Neuron (in vitro differentiated cells): ENCODE measurements around the gene GPHA2.
"Not testable (repeated sequence)": the region's sequence is repeated elsewhere in the genome, so short reads cannot be mapped to it uniquely, and the experiment has no call there.

Experiments used
- H2AFZ ChIP-seq: one replicate; pipeline ENCODE4 v1.6.1; 2013; ENCODE audit warnings: low read depth, mild to moderate bottlenecking, inconsistent platforms, low read length, moderate library complexity
- H3K27me3 ChIP-seq: one replicate; pipeline ENCODE4 v1.6.1; 2013; ENCODE audit warnings: low read length; ENCODE audit not compliant: insufficient read depth
- H3K36me3 ChIP-seq: one replicate; pipeline ENCODE4 v1.6.1; 2013; ENCODE audit warnings: low read length; ENCODE audit not compliant: insufficient read depth
- H3K4me1 ChIP-seq: one replicate; pipeline ENCODE4 v1.6.1; 2013; ENCODE audit warnings: low read length; ENCODE audit not compliant: insufficient read depth
- H3K4me3 ChIP-seq: 2 replicates; pipeline ENCODE4 v1.5.1; 2013; ENCODE audit warnings: mild to moderate bottlenecking, low read length, moderate library complexity
- H3K9me3 ChIP-seq: one replicate; pipeline ENCODE4 v1.6.1; 2013; ENCODE audit warnings: low read length

GPHA2 gene

GRCh38 chr11:64935359-64936081, at the start of gene GPHA2:
Gene GPHA2, minus strand, starts transcription at chr11:64935893. Its CDS starts 433 bp downstream, at chr11:64935460.
- no peak within 1 kb of the TSS for H2AFZ ChIP-seq
- no peaks in the 10 kb centered on the region for H3K9me3 ChIP-seq
- H3K4me1 ChIP-seq: peaks cover 9% of the 10 kb centered on the region
- peaks cover 34% of the 10 kb centered on the region for H3K27me3 ChIP-seq
- H3K36me3 ChIP-seq: peaks cover 3% of the 10 kb centered on the region
- H3K4me3 ChIP-seq: no peak within 1 kb of the TSS

- not testable (repeated sequence) for H3K27me3 ChIP-seq, H3K36me3 ChIP-seq, H3K9me3 ChIP-seq
These were observed 47.6 kb upstream of the GPHA2 start for GRCh38 chr11:64983339-64983738.

DNA sequence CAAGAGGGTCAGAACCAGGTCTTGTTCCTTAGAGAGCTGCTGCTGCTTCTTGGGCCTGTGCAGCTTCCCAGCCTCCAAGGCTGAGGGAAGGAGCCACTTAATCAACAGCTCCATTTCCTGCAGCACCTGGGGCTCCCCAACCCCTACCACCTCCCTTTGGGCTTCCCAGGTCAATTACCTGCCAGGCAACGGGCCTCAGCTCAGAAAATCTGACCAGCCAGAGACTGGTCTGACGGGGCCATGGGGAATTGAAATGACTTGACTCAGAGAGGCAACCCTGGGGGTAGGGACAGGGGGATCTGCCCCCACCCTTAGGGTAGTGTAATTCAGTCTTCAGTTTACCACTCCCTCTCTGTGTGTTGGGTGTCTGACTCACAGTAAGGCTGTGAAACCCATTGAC, 41.0 kb upstream of the GPHA2 start:
- H3K27me3 ChIP-seq: peaks cover 9% of the 10 kb centered on the region
- H3K4me3 ChIP-seq: no peak overlapping the region
- H3K4me1 ChIP-seq: no peaks in the 10 kb centered on the region
- H3K36me3 ChIP-seq: no peaks in the 10 kb centered on the region
- peaks cover 5% of the 10 kb centered on the region for H3K9me3 ChIP-seq
- H2AFZ ChIP-seq: no peak overlapping the region

More at GRCh38 chr11:64983339-64983738, 47.6 kb upstream of the GPHA2 start:
- not testable (repeated sequence) for H3K4me1 ChIP-seq, H2AFZ ChIP-seq, H3K4me3 ChIP-seq

- Histone ChIP-seq H3K36me3 (no peaks in the 10 kb centered on the region), H3K27me3 (peaks cover 4% of the 10 kb centered on the region), H3K4me1 (no peaks in the 10 kb centered on the region), H3K9me3 (peaks cover 5% of the 10 kb centered on the region), H2AFZ (no peak overlapping the region), H3K4me3 (no peak overlapping the region)
These were observed 38.4 kb upstream of the GPHA2 start for GRCh38 chr11:64974124-64974523.

GRCh38 chr11:64971421-64972233, 35.9 kb upstream of the GPHA2 start, which contains the start of gene MAJIN:
Gene MAJIN, minus strand, starts transcription at chr11:64972108. Its CDS starts 12,703 bp downstream, at chr11:64959405.
- peaks cover 5% of the 10 kb centered on the region for H3K27me3 ChIP-seq
- H2AFZ ChIP-seq: no peak within 1 kb of the TSS
- H3K4me1 ChIP-seq: no peaks in the 10 kb centered on the region
- no peaks in the 10 kb centered on the region for H3K36me3 ChIP-seq
- peaks cover 5% of the 10 kb centered on the region for H3K9me3 ChIP-seq
- no peak within 1 kb of the TSS for H3K4me3 ChIP-seq

DNA sequence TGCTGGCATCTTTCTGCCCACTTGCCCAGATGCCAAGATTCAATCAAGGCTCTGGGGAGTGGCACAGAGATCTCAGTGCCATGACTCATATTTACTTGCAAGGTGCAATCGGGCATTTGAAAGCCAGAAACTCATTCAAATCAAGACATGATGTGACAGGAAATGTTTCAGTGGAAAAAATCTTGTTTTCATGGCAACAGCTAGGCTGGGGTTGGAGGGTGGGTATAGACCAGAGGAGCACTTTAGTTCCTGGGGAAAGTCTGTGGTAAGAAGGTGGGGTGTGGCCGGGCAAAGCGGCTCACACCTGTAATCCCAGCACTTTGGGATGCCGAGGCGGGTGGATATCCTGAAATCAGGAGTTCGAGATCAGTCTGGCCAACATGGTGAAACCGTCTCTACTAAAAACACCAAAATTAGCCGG, 35.0 kb upstream of the GPHA2 start:
- no peak overlapping the region for H2AFZ ChIP-seq
- no peaks in the 10 kb centered on the region for H3K4me1 ChIP-seq
- H3K36me3 ChIP-seq: no peaks in the 10 kb centered on the region
- H3K4me3 ChIP-seq: no peak overlapping the region
- peaks cover 5% of the 10 kb centered on the region for H3K27me3 ChIP-seq
- H3K9me3 ChIP-seq: peaks cover 5% of the 10 kb centered on the region

DNA sequence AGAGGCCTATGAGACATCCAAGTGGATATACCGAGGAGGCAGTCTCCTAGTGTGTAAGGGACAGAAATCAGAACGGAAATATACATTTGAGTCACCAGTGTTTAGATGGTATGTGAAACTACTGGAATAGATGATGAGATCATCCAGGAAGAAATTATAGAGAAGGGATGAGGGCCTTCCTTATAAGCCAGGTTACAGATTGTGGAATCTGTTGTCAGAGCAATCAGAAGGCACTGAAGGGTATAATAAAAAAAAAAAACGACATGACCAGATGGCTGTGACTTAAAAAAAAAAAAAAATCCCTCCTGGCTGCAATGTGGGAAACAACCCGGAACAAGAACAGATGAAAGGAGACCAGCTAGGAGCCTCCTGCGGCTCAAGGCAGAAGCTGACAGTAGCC, 33.5 kb upstream of the GPHA2 start:
- Histone ChIP-seq H3K27me3 (peaks cover 5% of the 10 kb centered on the region), H3K4me1 (no peaks in the 10 kb centered on the region), H3K4me3 (no peak overlapping the region), H2AFZ (no peak overlapping the region), H3K9me3 (peaks cover 5% of the 10 kb centered on the region), H3K36me3 (no peaks in the 10 kb centered on the region)

DNA sequence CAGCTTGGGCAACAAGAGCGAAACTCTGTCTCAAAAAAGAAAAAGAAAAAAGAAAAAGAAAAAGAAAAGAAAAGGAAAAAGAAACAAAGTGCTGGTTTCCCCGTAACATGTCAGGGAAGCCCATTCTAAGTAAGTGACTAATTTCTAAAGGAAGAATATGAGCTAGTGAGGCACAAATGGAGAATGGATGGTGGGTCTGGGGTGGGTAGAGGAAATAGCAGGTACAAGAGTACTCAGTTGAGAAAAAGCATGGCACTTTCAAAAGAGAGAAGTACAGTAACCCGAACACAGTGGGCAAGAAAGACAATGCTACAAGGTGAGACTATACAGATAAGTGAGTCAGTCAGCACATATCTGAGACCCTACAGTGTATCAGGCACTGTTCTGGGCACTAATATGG, 31.7 kb upstream of the GPHA2 start:
- Histone ChIP-seq H2AFZ (no peak overlapping the region), H3K36me3 (no peaks in the 10 kb centered on the region), H3K27me3 (peaks cover 2% of the 10 kb centered on the region), H3K4me1 (no peaks in the 10 kb centered on the region), H3K4me3 (no peak overlapping the region), H3K9me3 (peaks cover 5% of the 10 kb centered on the region)

- peaks cover 5% of the 10 kb centered on the region for H3K27me3 ChIP-seq
- H3K36me3 ChIP-seq: no peaks in the 10 kb centered on the region
- no peak overlapping the region for H2AFZ ChIP-seq
- H3K4me3 ChIP-seq: no peak overlapping the region
- no peaks in the 10 kb centered on the region for H3K4me1 ChIP-seq
- no peaks in the 10 kb centered on the region for H3K9me3 ChIP-seq
These were observed 27.5 kb upstream of the GPHA2 start for GRCh38 chr11:64963072-64963631.

GRCh38 chr11:64960719-64961118, 25.0 kb upstream of the GPHA2 start:
- Histone ChIP-seq H3K36me3 (no peaks in the 10 kb centered on the region), H3K4me1 (no peaks in the 10 kb centered on the region), H2AFZ (no peak overlapping the region), H3K4me3 (no peak overlapping the region), H3K9me3 (no peaks in the 10 kb centered on the region), H3K27me3 (peaks cover 3% of the 10 kb centered on the region)

- no peaks in the 10 kb centered on the region for H3K36me3 ChIP-seq
- H3K4me1 ChIP-seq: no peaks in the 10 kb centered on the region
- no peaks in the 10 kb centered on the region for H3K9me3 ChIP-seq
- H2AFZ ChIP-seq: no peak overlapping the region
- no peak overlapping the region for H3K4me3 ChIP-seq
- H3K27me3 ChIP-seq: peaks cover 3% of the 10 kb centered on the region
These were observed 23.8 kb upstream of the GPHA2 start for GRCh38 chr11:64959498-64959897.

DNA sequence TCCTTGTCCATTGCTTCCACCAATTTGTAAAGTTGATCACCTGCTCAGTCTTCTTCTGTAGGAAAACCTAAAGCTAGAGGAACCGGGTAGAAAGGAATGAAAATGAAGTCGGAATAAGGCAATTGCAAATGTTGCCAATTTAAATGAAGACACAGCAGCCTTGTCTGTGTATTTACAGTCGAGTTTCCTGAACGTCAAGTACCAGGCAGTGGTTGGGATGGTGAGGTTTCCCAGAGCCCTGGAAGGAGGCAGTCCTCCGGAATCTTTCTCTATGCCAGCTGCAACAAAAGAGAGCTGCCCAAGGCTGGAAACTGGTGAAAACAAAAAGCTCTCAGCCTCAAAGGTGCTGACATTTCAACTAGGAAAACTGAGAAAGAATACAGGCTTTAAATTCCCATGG, 18.5 kb upstream of the GPHA2 start:
- Histone ChIP-seq H3K4me3 (no peak overlapping the region), H3K9me3 (no peaks in the 10 kb centered on the region), H3K36me3 (no peaks in the 10 kb centered on the region), H3K4me1 (no peaks in the 10 kb centered on the region), H2AFZ (no peak overlapping the region), H3K27me3 (peaks cover 4% of the 10 kb centered on the region)

DNA sequence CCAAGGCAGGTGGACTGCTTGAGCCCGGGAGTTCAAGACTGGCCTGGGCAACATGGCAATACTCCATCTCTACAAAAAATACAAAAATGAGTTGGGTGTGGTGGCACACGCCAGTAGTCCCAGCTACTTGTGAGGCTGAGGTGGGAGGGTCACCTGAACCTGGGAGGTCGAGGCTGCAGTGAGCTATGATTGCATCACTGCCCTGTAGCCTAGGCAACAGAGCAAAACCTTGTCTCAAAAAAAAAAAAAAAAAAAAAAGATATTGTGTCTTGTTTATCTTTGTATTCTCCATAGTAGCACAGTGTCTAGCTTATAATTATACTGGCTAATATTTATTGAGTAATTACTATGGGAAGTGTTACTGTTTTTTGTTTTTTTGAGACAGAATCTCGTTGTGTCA, 15.8 kb upstream of the GPHA2 start:
- H3K36me3 ChIP-seq: no peaks in the 10 kb centered on the region
- H3K4me1 ChIP-seq: no peaks in the 10 kb centered on the region
- H2AFZ ChIP-seq: no peak overlapping the region
- no peak overlapping the region for H3K4me3 ChIP-seq
- H3K27me3 ChIP-seq: peaks cover 7% of the 10 kb centered on the region
- H3K9me3 ChIP-seq: no peaks in the 10 kb centered on the region
